ENCODE results near the gene CD276.

DNA sequence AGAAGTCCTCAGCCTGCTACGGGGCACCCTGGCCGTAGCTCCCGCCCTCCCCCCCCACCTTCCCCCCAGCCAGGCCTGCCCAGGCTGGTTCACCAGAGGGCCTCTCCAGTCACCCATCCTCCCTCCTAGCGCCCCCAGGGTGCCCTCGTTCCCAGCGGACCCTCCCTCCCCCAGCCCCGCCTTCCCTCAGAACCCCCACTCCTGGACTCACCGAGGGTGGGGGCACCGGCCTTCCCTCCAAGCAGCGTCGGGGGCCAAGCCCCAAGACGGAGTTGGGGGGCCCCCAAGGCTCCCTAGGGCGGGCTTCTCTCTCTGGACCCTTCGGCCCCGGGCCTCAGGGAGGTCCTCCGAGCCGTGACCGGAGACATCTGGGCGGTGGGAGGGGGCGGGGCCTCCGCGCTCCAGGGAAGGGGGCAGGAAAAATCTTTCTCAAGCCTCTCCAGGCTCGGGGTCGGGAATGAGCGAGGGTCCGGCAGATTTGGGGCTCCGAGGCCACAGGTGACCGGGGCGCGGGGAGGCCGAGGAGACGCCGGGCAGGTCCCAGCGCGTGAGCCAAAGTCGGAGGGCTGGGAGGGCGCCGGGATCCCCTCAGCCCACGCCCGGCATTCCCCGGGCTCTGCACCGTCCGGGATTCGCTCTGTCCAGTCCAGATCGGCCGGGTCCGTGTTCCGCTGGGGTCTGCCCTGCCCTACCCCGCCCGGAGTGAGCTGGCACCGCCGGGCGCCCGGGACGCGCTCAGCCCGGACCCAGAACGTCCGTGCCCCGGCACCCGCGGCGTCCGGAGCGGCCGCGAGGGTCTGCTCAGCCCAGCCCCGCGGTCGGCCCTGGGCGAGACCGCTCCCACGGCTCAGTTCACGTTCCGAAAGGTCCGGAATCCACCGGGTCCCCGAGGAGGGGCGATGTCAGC is 68.0 kb downstream of the CD276 start:
- TF ChIP-seq, protein P1, sequence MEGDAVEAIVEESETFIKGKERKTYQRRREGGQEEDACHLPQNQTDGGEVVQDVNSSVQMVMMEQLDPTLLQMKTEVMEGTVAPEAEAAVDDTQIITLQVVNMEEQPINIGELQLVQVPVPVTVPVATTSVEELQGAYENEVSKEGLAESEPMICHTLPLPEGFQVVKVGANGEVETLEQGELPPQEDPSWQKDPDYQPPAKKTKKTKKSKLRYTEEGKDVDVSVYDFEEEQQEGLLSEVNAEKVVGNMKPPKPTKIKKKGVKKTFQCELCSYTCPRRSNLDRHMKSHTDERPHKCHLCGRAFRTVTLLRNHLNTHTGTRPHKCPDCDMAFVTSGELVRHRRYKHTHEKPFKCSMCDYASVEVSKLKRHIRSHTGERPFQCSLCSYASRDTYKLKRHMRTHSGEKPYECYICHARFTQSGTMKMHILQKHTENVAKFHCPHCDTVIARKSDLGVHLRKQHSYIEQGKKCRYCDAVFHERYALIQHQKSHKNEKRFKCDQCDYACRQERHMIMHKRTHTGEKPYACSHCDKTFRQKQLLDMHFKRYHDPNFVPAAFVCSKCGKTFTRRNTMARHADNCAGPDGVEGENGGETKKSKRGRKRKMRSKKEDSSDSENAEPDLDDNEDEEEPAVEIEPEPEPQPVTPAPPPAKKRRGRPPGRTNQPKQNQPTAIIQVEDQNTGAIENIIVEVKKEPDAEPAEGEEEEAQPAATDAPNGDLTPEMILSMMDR (conservative IDR thresholded peaks at IDR 0.05), result no peak
- no peak for TF ChIP-seq ZFX (IDR thresholded peaks at IDR 0.05)

Measured in C4-2B (cell line).